Measurements from ENCODE around the gene CSNK1G1.

CSNK1G1 gene

DNA sequence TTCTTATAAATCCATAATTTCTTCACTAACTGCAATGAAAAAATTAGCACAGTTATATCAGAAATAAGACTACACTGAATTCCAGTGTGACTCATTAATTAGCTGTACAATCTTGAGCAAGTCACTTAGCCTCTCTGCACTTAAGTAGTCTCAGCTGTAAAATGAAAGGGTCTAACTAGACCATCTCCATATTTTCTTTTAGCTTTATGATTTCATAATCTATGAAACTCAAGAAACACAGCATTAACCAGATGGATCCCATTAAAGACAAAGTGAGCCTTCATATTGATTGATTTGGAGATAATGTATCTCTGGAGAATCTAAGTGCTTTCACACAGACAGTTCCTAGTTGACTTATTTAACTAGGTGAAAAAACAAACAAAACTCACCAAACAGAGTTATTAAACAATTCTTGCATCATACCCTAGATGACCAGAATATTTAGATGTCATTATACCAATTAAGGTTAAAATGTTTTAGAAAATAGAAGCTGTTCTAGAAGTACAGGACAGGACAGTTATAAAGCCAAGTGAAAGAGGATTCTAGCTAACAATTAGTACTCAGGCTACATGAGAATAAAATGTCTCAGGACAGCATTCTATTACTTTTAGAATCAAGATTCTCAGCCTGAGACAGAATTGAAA, 11.2 kb downstream of the CSNK1G1 start:
- Histone ChIP-seq H3K27me3 (replicated peaks; ENCODE audit: control insufficient read depth, insufficient read depth, low read length) (no peaks in the 10 kb centered on the region), H3K4me3 (replicated peaks; ENCODE audit: low read depth, low read length) (no peak overlapping the region), H3K36me3 (ENCODE audit: control insufficient read depth, insufficient read depth, low read length) (peaks cover 3% of the 10 kb centered on the region)
- no peak for DNase-seq (ENCODE audit: extremely low read depth, insufficient read length)
- TF ChIP-seq, protein P1, sequence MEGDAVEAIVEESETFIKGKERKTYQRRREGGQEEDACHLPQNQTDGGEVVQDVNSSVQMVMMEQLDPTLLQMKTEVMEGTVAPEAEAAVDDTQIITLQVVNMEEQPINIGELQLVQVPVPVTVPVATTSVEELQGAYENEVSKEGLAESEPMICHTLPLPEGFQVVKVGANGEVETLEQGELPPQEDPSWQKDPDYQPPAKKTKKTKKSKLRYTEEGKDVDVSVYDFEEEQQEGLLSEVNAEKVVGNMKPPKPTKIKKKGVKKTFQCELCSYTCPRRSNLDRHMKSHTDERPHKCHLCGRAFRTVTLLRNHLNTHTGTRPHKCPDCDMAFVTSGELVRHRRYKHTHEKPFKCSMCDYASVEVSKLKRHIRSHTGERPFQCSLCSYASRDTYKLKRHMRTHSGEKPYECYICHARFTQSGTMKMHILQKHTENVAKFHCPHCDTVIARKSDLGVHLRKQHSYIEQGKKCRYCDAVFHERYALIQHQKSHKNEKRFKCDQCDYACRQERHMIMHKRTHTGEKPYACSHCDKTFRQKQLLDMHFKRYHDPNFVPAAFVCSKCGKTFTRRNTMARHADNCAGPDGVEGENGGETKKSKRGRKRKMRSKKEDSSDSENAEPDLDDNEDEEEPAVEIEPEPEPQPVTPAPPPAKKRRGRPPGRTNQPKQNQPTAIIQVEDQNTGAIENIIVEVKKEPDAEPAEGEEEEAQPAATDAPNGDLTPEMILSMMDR (IDR thresholded peaks at IDR 0.05; ENCODE audit: insufficient read depth, low read length, poor library complexity, severe bottlenecking) = no peak

DNA sequence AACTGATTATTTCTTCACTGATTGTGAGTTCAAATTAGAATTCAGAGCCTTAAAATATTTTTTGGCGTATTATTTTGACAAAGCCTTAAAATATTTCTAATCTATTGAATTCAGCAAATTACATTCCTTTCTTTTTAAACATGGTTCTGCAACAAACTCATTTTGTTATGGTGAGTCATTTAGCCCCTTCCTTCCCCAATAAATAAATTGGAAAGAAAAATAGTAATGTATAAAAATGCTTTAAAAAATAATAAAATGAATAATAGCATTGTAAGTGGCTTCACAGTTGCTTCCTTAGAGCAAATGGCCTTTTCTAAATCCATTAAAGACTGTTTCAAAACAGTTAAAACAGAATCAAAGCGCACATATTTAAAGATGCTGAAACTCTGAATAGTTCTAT, 12.1 kb downstream of the CSNK1G1 start:
- H3K36me3 ChIP-seq (ENCODE audit: control insufficient read depth, insufficient read depth, low read length) = peaks cover 3% of the 10 kb centered on the region
- H3K4me3 ChIP-seq (replicated peaks; ENCODE audit: low read depth, low read length) = no peak overlapping the region
- TF ChIP-seq, protein P1 (IDR thresholded peaks at IDR 0.05; ENCODE audit: insufficient read depth, low read length, poor library complexity, severe bottlenecking) = no peak
- no peak for DNase-seq (ENCODE audit: extremely low read depth, insufficient read length)
- no peaks in the 10 kb centered on the region for H3K27me3 ChIP-seq (replicated peaks; ENCODE audit: control insufficient read depth, insufficient read depth, low read length)

- H3K36me3 ChIP-seq (ENCODE audit: control insufficient read depth, insufficient read depth, low read length) = peaks cover 3% of the 10 kb centered on the region
- no peaks in the 10 kb centered on the region for H3K27me3 ChIP-seq (replicated peaks; ENCODE audit: control insufficient read depth, insufficient read depth, low read length)
- DNase-seq (ENCODE audit: extremely low read depth, insufficient read length) = no peak
- TF ChIP-seq, protein P1 (IDR thresholded peaks at IDR 0.05; ENCODE audit: insufficient read depth, low read length, poor library complexity, severe bottlenecking) = no peak
- H3K4me3 ChIP-seq (replicated peaks; ENCODE audit: low read depth, low read length) = no peak overlapping the region
These were observed 12.8 kb downstream of the CSNK1G1 start for GRCh38 chr15:64343222-64343621.

- TF ChIP-seq, protein P1 (IDR thresholded peaks at IDR 0.05; ENCODE audit: insufficient read depth, low read length, poor library complexity, severe bottlenecking) = no peak
- Histone ChIP-seq H3K27me3 (replicated peaks; ENCODE audit: control insufficient read depth, insufficient read depth, low read length) (no peaks in the 10 kb centered on the region), H3K36me3 (ENCODE audit: control insufficient read depth, insufficient read depth, low read length) (peaks cover 3% of the 10 kb centered on the region), H3K4me3 (replicated peaks; ENCODE audit: low read depth, low read length) (no peak overlapping the region)
- DNase-seq (ENCODE audit: extremely low read depth, insufficient read length) = no peak
These were observed 14.0 kb downstream of the CSNK1G1 start for GRCh38 chr15:64341961-64342360.

- no peak overlapping the region for H3K4me3 ChIP-seq (replicated peaks; ENCODE audit: low read depth, low read length)
- H3K36me3 ChIP-seq (ENCODE audit: control insufficient read depth, insufficient read depth, low read length) = peaks cover 3% of the 10 kb centered on the region
- no peak for DNase-seq (ENCODE audit: extremely low read depth, insufficient read length)
- no peaks in the 10 kb centered on the region for H3K27me3 ChIP-seq (replicated peaks; ENCODE audit: control insufficient read depth, insufficient read depth, low read length)
- TF ChIP-seq, protein P1 (IDR thresholded peaks at IDR 0.05; ENCODE audit: insufficient read depth, low read length, poor library complexity, severe bottlenecking) = no peak
These were observed 15.6 kb downstream of the CSNK1G1 start for GRCh38 chr15:64340355-64340754.

- TF ChIP-seq, protein P1 (IDR thresholded peaks at IDR 0.05; ENCODE audit: insufficient read depth, low read length, poor library complexity, severe bottlenecking) = no peak
- H3K27me3 ChIP-seq (replicated peaks; ENCODE audit: control insufficient read depth, insufficient read depth, low read length) = no peaks in the 10 kb centered on the region
- H3K36me3 ChIP-seq (ENCODE audit: control insufficient read depth, insufficient read depth, low read length) = peaks cover 3% of the 10 kb centered on the region
- DNase-seq (ENCODE audit: extremely low read depth, insufficient read length) = no peak
- H3K4me3 ChIP-seq (replicated peaks; ENCODE audit: low read depth, low read length) = no peak overlapping the region
These were observed 18.2 kb downstream of the CSNK1G1 start for GRCh38 chr15:64337761-64338160.

Measured in GM06990 (cell line).